Body of pancreas (tissue), 4 donors: Measurements from ENCODE around the gene DSE.

Experiments
- POLR2A ChIP-seq, 3 donors: fragments of 450-650 bp; IDR thresholded peaks; one replicate each; pipeline ENCODE4 v1.6.1; 2016; ENCODE audit warnings: antibody characterized with exemption in 3 of 3, mild to moderate bottlenecking in 2 of 3
- TF ChIP-seq, protein P1 (sequence below), 7 experiments: fragments of 450-650 bp in 4 of 7; fragments of 200-600 bp in 3 of 7; sonication (generic) in 3 of 7; IDR thresholded peaks; one replicate each; pipeline ENCODE4 v1.5.1; 2016 to 2019; ENCODE audit warnings: antibody characterized with exemption in 7 of 7

DNA sequence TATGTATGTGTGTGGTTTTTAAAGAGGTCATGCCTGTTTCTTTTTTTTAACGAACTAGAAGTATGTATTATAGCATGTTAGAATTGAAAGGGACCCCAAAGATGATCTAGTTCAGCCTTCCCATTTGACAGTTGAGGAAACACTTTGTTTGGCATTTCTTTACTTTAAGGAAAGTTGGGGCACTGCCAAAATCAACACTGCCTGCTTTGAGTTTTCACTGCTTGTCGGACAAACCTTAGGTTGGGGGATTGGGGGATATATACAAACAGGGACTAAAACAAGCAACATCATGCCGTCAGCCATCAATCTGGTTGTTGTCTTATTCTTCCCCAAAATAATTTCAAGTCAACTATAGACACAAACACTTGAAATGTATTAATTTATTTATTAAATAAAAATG is 76.3 kb downstream of the DSE start:
- no peak for TF ChIP-seq POLR2A (IDR thresholded peaks at IDR 0.05)
- TF ChIP-seq, protein P1, sequence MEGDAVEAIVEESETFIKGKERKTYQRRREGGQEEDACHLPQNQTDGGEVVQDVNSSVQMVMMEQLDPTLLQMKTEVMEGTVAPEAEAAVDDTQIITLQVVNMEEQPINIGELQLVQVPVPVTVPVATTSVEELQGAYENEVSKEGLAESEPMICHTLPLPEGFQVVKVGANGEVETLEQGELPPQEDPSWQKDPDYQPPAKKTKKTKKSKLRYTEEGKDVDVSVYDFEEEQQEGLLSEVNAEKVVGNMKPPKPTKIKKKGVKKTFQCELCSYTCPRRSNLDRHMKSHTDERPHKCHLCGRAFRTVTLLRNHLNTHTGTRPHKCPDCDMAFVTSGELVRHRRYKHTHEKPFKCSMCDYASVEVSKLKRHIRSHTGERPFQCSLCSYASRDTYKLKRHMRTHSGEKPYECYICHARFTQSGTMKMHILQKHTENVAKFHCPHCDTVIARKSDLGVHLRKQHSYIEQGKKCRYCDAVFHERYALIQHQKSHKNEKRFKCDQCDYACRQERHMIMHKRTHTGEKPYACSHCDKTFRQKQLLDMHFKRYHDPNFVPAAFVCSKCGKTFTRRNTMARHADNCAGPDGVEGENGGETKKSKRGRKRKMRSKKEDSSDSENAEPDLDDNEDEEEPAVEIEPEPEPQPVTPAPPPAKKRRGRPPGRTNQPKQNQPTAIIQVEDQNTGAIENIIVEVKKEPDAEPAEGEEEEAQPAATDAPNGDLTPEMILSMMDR (IDR thresholded peaks at IDR 0.05), result no peak
